Measurements from ENCODE around the gene TMEM198.

The TMEM198 gene

DNA sequence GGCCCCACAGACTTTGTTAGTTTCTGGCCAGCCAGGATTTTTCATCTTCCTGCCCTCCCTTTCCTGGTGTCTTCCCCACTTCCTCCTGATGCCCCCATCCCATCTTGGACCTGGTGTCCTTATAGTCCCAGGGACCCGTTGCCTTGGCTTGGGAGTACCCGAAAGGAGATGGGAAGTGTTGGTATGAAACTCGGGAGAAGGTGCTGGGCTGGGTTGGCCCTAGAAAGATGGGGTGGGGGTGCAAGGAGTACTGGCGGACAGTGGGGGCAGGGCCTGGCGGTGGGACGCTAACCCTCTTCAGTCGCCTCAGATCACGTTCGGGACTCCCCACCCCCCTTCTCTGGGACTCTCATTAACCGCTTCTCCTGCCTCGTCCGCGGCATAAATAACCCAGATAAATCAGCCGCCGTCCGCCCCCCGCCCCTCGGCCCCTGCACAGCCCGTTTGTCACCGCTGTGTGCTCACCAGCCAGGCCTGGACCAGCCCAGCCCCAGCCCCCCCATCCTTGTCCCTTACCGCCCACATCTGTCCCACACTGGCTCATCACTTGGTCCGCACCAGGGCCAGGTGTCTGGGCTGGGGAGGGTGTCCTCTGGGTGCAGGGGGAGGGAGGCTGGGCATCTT lies 33.2 kb upstream of the TMEM198 start:
- no peak overlapping the region for H2AFZ ChIP-seq (ENCODE audit: low read length, unreplicated experiment)
- H3K27ac ChIP-seq (ENCODE audit: low read depth, low read length): no peak overlapping the region
- H3K4me1 ChIP-seq (ENCODE audit: control insufficient read depth, insufficient read depth, low read length, unreplicated experiment): peaks cover 12% of the 10 kb centered on the region
- no peaks in the 10 kb centered on the region for H3K36me3 ChIP-seq (ENCODE audit: insufficient read depth, low read length)
- peaks cover 38% of the 10 kb centered on the region for H3K27me3 ChIP-seq (ENCODE audit: insufficient read depth, low read length)
- H3K79me2 ChIP-seq (ENCODE audit: control insufficient read depth, insufficient read depth, low read length, unreplicated experiment): no peaks in the 10 kb centered on the region
- H3K4me3 ChIP-seq (ENCODE audit: low read depth, low read length): no peak overlapping the region; the same call in 1 of the 2 replicates

GRCh38 chr2:219511547-219512325 lies 32.1 kb upstream of the TMEM198 start:
- Histone ChIP-seq H2AFZ (ENCODE audit: low read length, unreplicated experiment) (no peak overlapping the region), H3K4me1 (ENCODE audit: control insufficient read depth, insufficient read depth, low read length, unreplicated experiment) (peaks cover 12% of the 10 kb centered on the region), H3K27ac (ENCODE audit: low read depth, low read length) (no peak overlapping the region), H3K27me3 (ENCODE audit: insufficient read depth, low read length) (peaks cover 42% of the 10 kb centered on the region), H3K79me2 (ENCODE audit: control insufficient read depth, insufficient read depth, low read length, unreplicated experiment) (no peaks in the 10 kb centered on the region), H3K4me3 (ENCODE audit: low read depth, low read length) (no peak overlapping the region), H3K36me3 (ENCODE audit: insufficient read depth, low read length) (no peaks in the 10 kb centered on the region)

DNA sequence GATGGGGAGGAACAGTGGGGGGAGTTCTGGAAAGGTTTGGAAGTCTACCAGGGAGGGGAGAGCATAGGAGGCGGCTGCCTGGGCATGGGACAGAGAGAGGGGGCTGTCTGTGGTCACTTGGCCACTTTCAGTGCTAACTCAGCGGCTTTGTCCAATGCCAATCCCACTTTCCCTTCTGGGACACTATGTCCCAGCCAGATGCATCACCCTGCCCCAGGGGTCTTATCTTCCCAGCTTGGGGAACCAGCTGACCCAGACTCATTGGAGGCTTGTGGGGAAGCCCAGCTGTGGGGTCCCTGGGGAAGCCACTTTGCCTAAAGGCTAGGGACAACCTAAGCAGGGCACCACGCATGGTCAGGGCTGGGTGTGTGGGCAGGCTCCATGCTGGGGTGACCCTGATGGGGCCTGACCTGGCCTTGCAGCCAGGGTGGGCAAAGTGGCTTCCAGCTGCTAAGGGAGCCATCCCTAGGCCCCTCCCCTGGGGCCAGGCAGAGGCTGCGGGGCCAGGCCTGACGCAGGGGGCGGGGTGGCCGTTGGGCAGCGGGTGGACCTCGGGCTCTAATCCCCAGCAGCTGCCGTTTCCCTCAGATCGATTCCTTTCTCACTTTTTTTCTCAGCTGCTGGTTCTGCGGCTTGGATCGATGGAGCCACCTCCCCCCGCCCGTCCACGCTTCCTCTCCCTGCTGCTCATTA lies 31.2 kb upstream of the TMEM198 start:
- Histone ChIP-seq H3K79me2 (ENCODE audit: control insufficient read depth, insufficient read depth, low read length, unreplicated experiment) (no peaks in the 10 kb centered on the region), H3K27me3 (ENCODE audit: insufficient read depth, low read length) (peaks cover 49% of the 10 kb centered on the region), H3K36me3 (ENCODE audit: insufficient read depth, low read length) (no peaks in the 10 kb centered on the region), H3K4me1 (ENCODE audit: control insufficient read depth, insufficient read depth, low read length, unreplicated experiment) (peaks cover 12% of the 10 kb centered on the region), H3K27ac (ENCODE audit: low read depth, low read length) (no peak overlapping the region), H3K4me3 (ENCODE audit: low read depth, low read length) (no peak overlapping the region), H2AFZ (ENCODE audit: low read length, unreplicated experiment) (no peak overlapping the region)

- H3K4me1 ChIP-seq (ENCODE audit: control insufficient read depth, insufficient read depth, low read length, unreplicated experiment): peaks cover 12% of the 10 kb centered on the region
- no peak overlapping the region for H3K4me3 ChIP-seq (ENCODE audit: low read depth, low read length)
- no peaks in the 10 kb centered on the region for H3K36me3 ChIP-seq (ENCODE audit: insufficient read depth, low read length)
- peaks cover 49% of the 10 kb centered on the region for H3K27me3 ChIP-seq (ENCODE audit: insufficient read depth, low read length)
- H3K79me2 ChIP-seq (ENCODE audit: control insufficient read depth, insufficient read depth, low read length, unreplicated experiment): no peaks in the 10 kb centered on the region
- H3K27ac ChIP-seq (ENCODE audit: low read depth, low read length): no peak overlapping the region
- H2AFZ ChIP-seq (ENCODE audit: low read length, unreplicated experiment): no peak overlapping the region
Observed at GRCh38 chr2:219513787-219514186, 30.0 kb upstream of the TMEM198 start.

GRCh38 chr2:219514196-219514761 lies 29.5 kb upstream of the TMEM198 start, which contains the start of gene ASIC4:
TSS of gene ASIC4 (plus strand) at chr2:219514482. CDS start at chr2:219514725, 243 bp downstream.
- Histone ChIP-seq H3K79me2 (ENCODE audit: control insufficient read depth, insufficient read depth, low read length, unreplicated experiment) (no peaks in the 10 kb centered on the region), H3K4me3 (ENCODE audit: low read depth, low read length) (no peak within 1 kb of the TSS), H3K27ac (ENCODE audit: low read depth, low read length) (no peak within 1 kb of the TSS), H3K27me3 (ENCODE audit: insufficient read depth, low read length) (peaks cover 49% of the 10 kb centered on the region), H3K36me3 (ENCODE audit: insufficient read depth, low read length) (no peaks in the 10 kb centered on the region), H2AFZ (ENCODE audit: low read length, unreplicated experiment) (no peak within 1 kb of the TSS), H3K4me1 (ENCODE audit: control insufficient read depth, insufficient read depth, low read length, unreplicated experiment) (peaks cover 12% of the 10 kb centered on the region)

DNA sequence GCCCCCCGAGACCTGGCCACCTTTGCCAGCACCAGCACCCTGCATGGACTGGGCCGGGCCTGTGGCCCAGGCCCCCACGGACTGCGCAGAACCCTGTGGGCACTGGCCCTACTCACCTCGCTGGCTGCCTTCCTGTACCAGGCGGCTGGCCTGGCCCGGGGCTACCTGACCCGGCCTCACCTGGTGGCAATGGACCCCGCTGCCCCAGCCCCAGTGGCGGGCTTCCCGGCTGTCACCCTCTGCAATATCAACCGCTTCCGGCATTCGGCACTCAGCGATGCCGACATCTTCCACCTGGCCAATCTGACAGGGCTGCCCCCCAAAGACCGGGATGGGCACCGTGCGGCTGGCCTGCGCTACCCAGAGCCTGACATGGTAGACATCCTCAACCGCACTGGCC lies 29.0 kb upstream of the TMEM198 start:
- H3K27ac ChIP-seq (ENCODE audit: low read depth, low read length): no peak overlapping the region
- H3K27me3 ChIP-seq (ENCODE audit: insufficient read depth, low read length): peaks cover 49% of the 10 kb centered on the region
- no peak overlapping the region for H2AFZ ChIP-seq (ENCODE audit: low read length, unreplicated experiment)
- H3K79me2 ChIP-seq (ENCODE audit: control insufficient read depth, insufficient read depth, low read length, unreplicated experiment): no peaks in the 10 kb centered on the region
- H3K4me1 ChIP-seq (ENCODE audit: control insufficient read depth, insufficient read depth, low read length, unreplicated experiment): peaks cover 12% of the 10 kb centered on the region
- no peaks in the 10 kb centered on the region for H3K36me3 ChIP-seq (ENCODE audit: insufficient read depth, low read length)
- H3K4me3 ChIP-seq (ENCODE audit: low read depth, low read length): no peak overlapping the region

DNA sequence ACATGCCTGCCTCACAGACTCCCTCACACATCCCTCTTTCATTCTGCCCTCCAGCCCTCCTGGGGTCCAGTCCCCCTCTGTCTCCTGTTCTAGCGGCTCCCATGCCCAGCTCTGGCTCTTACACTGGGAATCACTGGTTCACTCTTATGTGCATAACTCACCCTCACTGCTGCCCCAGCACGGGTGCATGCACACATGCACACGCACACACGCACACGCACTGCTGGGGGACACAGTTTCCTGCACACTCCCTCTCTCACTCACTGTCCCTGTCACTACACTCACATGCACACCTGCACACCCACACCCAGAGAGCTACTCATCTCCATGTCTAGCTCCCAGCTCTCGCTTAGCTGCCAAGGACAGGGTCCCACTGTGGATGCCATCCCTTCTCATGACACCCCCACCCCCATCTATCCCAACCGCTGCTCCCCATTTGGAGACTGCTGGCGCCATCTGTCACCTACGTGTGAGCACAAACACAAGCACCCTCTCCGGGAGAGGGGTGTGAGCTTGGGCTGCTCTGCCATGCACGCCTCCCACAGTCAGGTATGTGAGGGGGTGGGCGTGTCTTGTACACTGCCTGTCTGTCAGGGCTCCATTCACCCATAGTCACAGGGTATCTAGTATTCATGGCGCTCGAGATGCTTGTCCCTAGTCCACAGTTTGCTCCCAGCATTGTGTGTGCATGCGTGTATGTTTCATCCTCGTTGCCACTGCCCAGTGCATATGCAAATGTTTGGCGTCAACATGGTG lies 27.8 kb upstream of the TMEM198 start:
- peaks cover 49% of the 10 kb centered on the region for H3K27me3 ChIP-seq (ENCODE audit: insufficient read depth, low read length)
- no peak overlapping the region for H3K27ac ChIP-seq (ENCODE audit: low read depth, low read length)
- no peak overlapping the region for H3K4me3 ChIP-seq (ENCODE audit: low read depth, low read length)
- H2AFZ ChIP-seq (ENCODE audit: low read length, unreplicated experiment): no peak overlapping the region
- no peaks in the 10 kb centered on the region for H3K79me2 ChIP-seq (ENCODE audit: control insufficient read depth, insufficient read depth, low read length, unreplicated experiment)
- H3K36me3 ChIP-seq (ENCODE audit: insufficient read depth, low read length): no peaks in the 10 kb centered on the region
- H3K4me1 ChIP-seq (ENCODE audit: control insufficient read depth, insufficient read depth, low read length, unreplicated experiment): peaks cover 16% of the 10 kb centered on the region

DNA sequence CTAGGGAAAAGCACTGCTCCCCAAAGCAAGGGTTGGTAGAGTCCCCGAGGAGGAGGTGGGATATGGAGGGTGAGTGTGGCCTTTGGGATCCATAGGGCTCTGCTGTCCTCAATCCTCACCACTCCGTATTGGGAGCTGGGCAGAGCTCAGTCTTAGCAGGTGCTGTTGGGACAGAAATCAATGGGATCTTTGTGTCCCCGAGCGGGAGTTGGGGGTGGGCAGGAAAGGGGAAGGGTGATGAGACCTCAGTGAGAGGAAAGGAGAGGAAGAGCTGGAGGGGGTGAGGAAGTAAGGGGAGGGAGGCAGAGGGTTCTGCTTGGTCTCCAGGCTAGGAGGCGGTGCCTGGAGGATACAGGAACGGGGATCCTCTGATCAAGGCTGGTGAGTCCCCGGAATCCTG lies 26.9 kb upstream of the TMEM198 start:
- peaks cover 24% of the 10 kb centered on the region for H3K4me1 ChIP-seq (ENCODE audit: control insufficient read depth, insufficient read depth, low read length, unreplicated experiment)
- no peaks in the 10 kb centered on the region for H3K79me2 ChIP-seq (ENCODE audit: control insufficient read depth, insufficient read depth, low read length, unreplicated experiment)
- no peaks in the 10 kb centered on the region for H3K36me3 ChIP-seq (ENCODE audit: insufficient read depth, low read length)
- H3K4me3 ChIP-seq (ENCODE audit: low read depth, low read length): no peak overlapping the region
- H3K27me3 ChIP-seq (ENCODE audit: insufficient read depth, low read length): peaks cover 47% of the 10 kb centered on the region
- H3K27ac ChIP-seq (ENCODE audit: low read depth, low read length): no peak overlapping the region
- H2AFZ ChIP-seq (ENCODE audit: low read length, unreplicated experiment): no peak overlapping the region

- Histone ChIP-seq H2AFZ (ENCODE audit: low read length, unreplicated experiment) (no peak overlapping the region), H3K27ac (ENCODE audit: low read depth, low read length) (no peak overlapping the region), H3K4me1 (ENCODE audit: control insufficient read depth, insufficient read depth, low read length, unreplicated experiment) (peaks cover 28% of the 10 kb centered on the region), H3K79me2 (ENCODE audit: control insufficient read depth, insufficient read depth, low read length, unreplicated experiment) (no peaks in the 10 kb centered on the region), H3K36me3 (ENCODE audit: insufficient read depth, low read length) (no peaks in the 10 kb centered on the region), H3K4me3 (ENCODE audit: low read depth, low read length) (no peak overlapping the region), H3K27me3 (ENCODE audit: insufficient read depth, low read length) (peaks cover 35% of the 10 kb centered on the region)
Observed at GRCh38 chr2:219517954-219518778, 25.7 kb upstream of the TMEM198 start.

All from ACC112 (cell line).